IPS-18a (cell line): Measurements from ENCODE around the gene LTK.

ENCODE experiments used
- H3K27ac ChIP-seq: one replicate; pipeline ENCODE4 v1.5.1; 2013; ENCODE audit warnings: low read length
- H3K27me3 ChIP-seq: one replicate; pipeline ENCODE4 v1.6.1; 2013; ENCODE audit warnings: mild to moderate bottlenecking, low read length; ENCODE audit not compliant: control insufficient read depth, insufficient read depth
- H3K36me3 ChIP-seq: one replicate; pipeline ENCODE4 v1.6.1; 2013; ENCODE audit warnings: low read depth, low read length; ENCODE audit not compliant: control insufficient read depth
- H3K4me1 ChIP-seq: one replicate; pipeline ENCODE4 v1.6.1; 2013; ENCODE audit warnings: low read depth, low read length; ENCODE audit not compliant: control insufficient read depth
- H3K4me3 ChIP-seq: one replicate; pipeline ENCODE4 v1.5.1; 2013; ENCODE audit warnings: low read length
- H3K9ac ChIP-seq: one replicate; pipeline ENCODE4 v1.6.1; 2013; ENCODE audit warnings: mild to moderate bottlenecking, low read length, moderate library complexity
- H3K9me3 ChIP-seq: one replicate; pipeline ENCODE4 v1.6.1; 2013; ENCODE audit warnings: low read depth, low read length; ENCODE audit not compliant: control insufficient read depth

Gene LTK

GRCh38 chr15:41521614-41522013 lies 8.0 kb upstream of the LTK start:
- H3K4me3 ChIP-seq: no peak overlapping the region

GRCh38 chr15:41520636-41521035 lies 7.0 kb upstream of the LTK start:
- no peak overlapping the region for H3K4me3 ChIP-seq
- no peak overlapping the region for H3K27ac ChIP-seq
- H3K4me1 ChIP-seq: no peaks in the 10 kb centered on the region
- no peaks in the 10 kb centered on the region for H3K9me3 ChIP-seq
- peaks cover 40% of the 10 kb centered on the region for H3K36me3 ChIP-seq
- H3K9ac ChIP-seq: no peak overlapping the region
- H3K27me3 ChIP-seq: no peaks in the 10 kb centered on the region

More at GRCh38 chr15:41521614-41522013, 8.0 kb upstream of the LTK start:
- Histone ChIP-seq H3K36me3 (peaks cover 48% of the 10 kb centered on the region), H3K9ac (no peak overlapping the region), H3K27ac (no peak overlapping the region), H3K9me3 (no peaks in the 10 kb centered on the region), H3K27me3 (no peaks in the 10 kb centered on the region), H3K4me1 (no peaks in the 10 kb centered on the region)

GRCh38 chr15:41517895-41518449 lies 4.3 kb upstream of the LTK start:
- H3K9me3 ChIP-seq: no peaks in the 10 kb centered on the region
- no peak overlapping the region for H3K27ac ChIP-seq
- H3K27me3 ChIP-seq: peaks cover 19% of the 10 kb centered on the region
- H3K4me3 ChIP-seq: no peak overlapping the region
- H3K36me3 ChIP-seq: peaks cover 31% of the 10 kb centered on the region
- no peak overlapping the region for H3K9ac ChIP-seq
- H3K4me1 ChIP-seq: no peaks in the 10 kb centered on the region

- Histone ChIP-seq H3K9ac (no peak overlapping the region), H3K4me1 (peaks cover 6% of the 10 kb centered on the region), H3K27ac (no peak overlapping the region), H3K36me3 (peaks cover 10% of the 10 kb centered on the region), H3K9me3 (no peaks in the 10 kb centered on the region), H3K4me3 (peak overlapping the region; percentile 52), H3K27me3 (peaks cover 66% of the 10 kb centered on the region)
Observed at GRCh38 chr15:41512940-41513505, 604 bp downstream of the LTK start.

GRCh38 chr15:41512512-41512939 lies 1.1 kb downstream of the LTK start:
- H3K4me1 ChIP-seq: peaks cover 6% of the 10 kb centered on the region
- H3K9ac ChIP-seq: no peak overlapping the region
- H3K27me3 ChIP-seq: peaks cover 71% of the 10 kb centered on the region
- no peak overlapping the region for H3K27ac ChIP-seq
- peak overlapping the region; percentile 52 for H3K4me3 ChIP-seq
- H3K9me3 ChIP-seq: no peaks in the 10 kb centered on the region
- H3K36me3 ChIP-seq: peaks cover 5% of the 10 kb centered on the region

GRCh38 chr15:41511899-41512369 lies 1.7 kb downstream of the LTK start:
- no peak overlapping the region for H3K27ac ChIP-seq
- H3K4me1 ChIP-seq: peaks cover 6% of the 10 kb centered on the region
- peak overlapping the region; percentile 52 for H3K4me3 ChIP-seq
- no peaks in the 10 kb centered on the region for H3K9me3 ChIP-seq
- H3K27me3 ChIP-seq: peaks cover 77% of the 10 kb centered on the region
- H3K36me3 ChIP-seq: no peaks in the 10 kb centered on the region
- no peak overlapping the region for H3K9ac ChIP-seq

GRCh38 chr15:41511331-41511898 lies 2.2 kb downstream of the LTK start:
- H3K9me3 ChIP-seq: no peaks in the 10 kb centered on the region
- peaks cover 80% of the 10 kb centered on the region for H3K27me3 ChIP-seq
- no peak overlapping the region for H3K9ac ChIP-seq
- no peak overlapping the region for H3K27ac ChIP-seq
- H3K36me3 ChIP-seq: no peaks in the 10 kb centered on the region
- H3K4me1 ChIP-seq: peaks cover 6% of the 10 kb centered on the region
- peak overlapping the region; percentile 24 for H3K4me3 ChIP-seq

GRCh38 chr15:41510728-41511127 lies 2.9 kb downstream of the LTK start:
- no peaks in the 10 kb centered on the region for H3K36me3 ChIP-seq
- H3K9me3 ChIP-seq: no peaks in the 10 kb centered on the region
- H3K27ac ChIP-seq: no peak overlapping the region
- H3K4me1 ChIP-seq: peaks cover 6% of the 10 kb centered on the region
- H3K27me3 ChIP-seq: peaks cover 86% of the 10 kb centered on the region
- H3K4me3 ChIP-seq: peak overlapping the region; percentile 24
- no peak overlapping the region for H3K9ac ChIP-seq

GRCh38 chr15:41507820-41508290 lies 5.8 kb downstream of the LTK start:
- Histone ChIP-seq H3K9ac (no peak overlapping the region), H3K27me3 (peaks cover 95% of the 10 kb centered on the region), H3K27ac (no peak overlapping the region), H3K4me1 (peaks cover 6% of the 10 kb centered on the region), H3K9me3 (no peaks in the 10 kb centered on the region), H3K36me3 (no peaks in the 10 kb centered on the region), H3K4me3 (no peak overlapping the region)

- Histone ChIP-seq H3K9ac (no peak overlapping the region), H3K36me3 (no peaks in the 10 kb centered on the region), H3K27ac (no peak overlapping the region), H3K4me3 (no peak overlapping the region), H3K9me3 (no peaks in the 10 kb centered on the region), H3K4me1 (peaks cover 3% of the 10 kb centered on the region), H3K27me3 (peaks cover 95% of the 10 kb centered on the region)
Observed at GRCh38 chr15:41506796-41507341, 6.8 kb downstream of the LTK start.

GRCh38 chr15:41505776-41506175 lies 7.9 kb downstream of the LTK start:
- H3K36me3 ChIP-seq: no peaks in the 10 kb centered on the region
- H3K9me3 ChIP-seq: no peaks in the 10 kb centered on the region
- H3K27ac ChIP-seq: no peak overlapping the region
- H3K4me3 ChIP-seq: no peak overlapping the region
- peaks cover 6% of the 10 kb centered on the region for H3K4me1 ChIP-seq
- H3K27me3 ChIP-seq: peaks cover 95% of the 10 kb centered on the region
- no peak overlapping the region for H3K9ac ChIP-seq
